ENCODE measurements around the gene AQP10. TPM values are rescaled to one million over a fixed set of nuclear protein-coding genes. Genes with fewer than 3 reads are reported as not detected.

The AQP10 gene
- total and polyA plus RNA-seq, 10 of the 15 experiments (the other 5 are each of a cell fraction or from before 2014, with no cell fraction given): not detected

- no peaks in the 10 kb centered on the region for H3K79me2 ChIP-seq (ENCODE audit: control insufficient read depth, insufficient read depth, low read length)
- no peak overlapping the region for H3K4me3 ChIP-seq
- H3K36me3 ChIP-seq (ENCODE audit: control insufficient read depth in 2 of 2, insufficient read depth in 2 of 2, low read length in 1 of 2): peaks cover 0 to 11% of the 10 kb centered on the region in 2 experiments; a peak in 3 of 4 replicates
- ChIA-PET SMC1A (ENCODE audit: uncharacterized antibody, unreplicated experiment) (interaction anchor here (0.6 to 3.0 kb wide), 29 partner anchors 9 to 508 kb away, joined by 3 to 39 read pairs (median 4); partner anchors contain the start of genes ATP8B2 and HAX1), POLR2A (interaction anchor here (0.6 to 1.6 kb wide), 5 partner anchors 10 to 154 kb away, joined by 3 to 5 read pairs (median 3); partner anchors contain the start of gene HAX1), CTCF (interaction anchor here (0.6 to 5.8 kb wide), 76 partner anchors 9 to 1428 kb away, joined by 3 to 104 read pairs (median 4); partner anchors contain the start of genes AQP10, ATP8B2, HAX1 and PMVK), RAD21 (ENCODE audit: unreplicated experiment) (interaction anchor here (0.7 to 5.0 kb wide), 23 partner anchors 9 to 212 kb away, joined by 3 to 43 read pairs (median 5); partner anchors contain the start of genes ATP8B2 and UBAP2L)
- no peak overlapping the region for H3K9ac ChIP-seq (ENCODE audit: control insufficient read depth, insufficient read depth, low read length)
- in situ Hi-C loops (cut with MboI) (loop anchor here (10.0 kb wide), 1 partner anchor 150 kb away; no protein-coding TSS in a partner anchor), intact Hi-C loops (cut with micrococcal nuclease; ENCODE audit: unreplicated experiment) (loop anchor here (1.0 to 5.0 kb wide), 5 partner anchors 57 to 213 kb away; partner anchors contain the start of gene HAX1)
- H3K4me1 ChIP-seq (ENCODE audit: control insufficient read depth, insufficient read depth, low read length): no peaks in the 10 kb centered on the region
- no peak for FAIRE-seq
- no peaks in the 10 kb centered on the region for H3K27me3 ChIP-seq (replicated peaks in 1 of 2; ENCODE audit: control insufficient read depth in 2 of 2, insufficient read depth in 2 of 2, low read length in 1 of 2)
- H2AFZ ChIP-seq (ENCODE audit: control insufficient read depth, low read depth, low read length): no peak overlapping the region
- H3K9me3 ChIP-seq (replicated peaks; ENCODE audit: control insufficient read depth, insufficient read depth, low read length): no peaks in the 10 kb centered on the region
- no peak overlapping the region for H3K27ac ChIP-seq (ENCODE audit: control insufficient read depth, insufficient read depth)
- ATAC-seq: no peak
- DNase-seq (ENCODE audit: low read depth, low spot score): no peak
- no peaks in the 10 kb centered on the region for H4K20me1 ChIP-seq (ENCODE audit: control insufficient read depth, insufficient read depth)
- BruUV-seq (replicated peaks): no TSS peak
- no peak overlapping the region for H3K4me2 ChIP-seq (ENCODE audit: control insufficient read depth, insufficient read depth)
- WGBS (ENCODE audit: insufficient coverage, insufficient replicate concordance, low lambda C conversion rate, missing lambda C conversion rate): 84% methylated on average over 13 of the region's 13 CpGs
- TF ChIP-seq TCF3 (IDR thresholded peaks at IDR 0.05; ENCODE audit: borderline replicate concordance, insufficient read depth, low read depth, low read length): no peak
- TF ChIP-seq, protein P1, sequence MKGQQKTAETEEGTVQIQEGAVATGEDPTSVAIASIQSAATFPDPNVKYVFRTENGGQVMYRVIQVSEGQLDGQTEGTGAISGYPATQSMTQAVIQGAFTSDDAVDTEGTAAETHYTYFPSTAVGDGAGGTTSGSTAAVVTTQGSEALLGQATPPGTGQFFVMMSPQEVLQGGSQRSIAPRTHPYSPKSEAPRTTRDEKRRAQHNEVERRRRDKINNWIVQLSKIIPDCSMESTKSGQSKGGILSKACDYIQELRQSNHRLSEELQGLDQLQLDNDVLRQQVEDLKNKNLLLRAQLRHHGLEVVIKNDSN (IDR thresholded peaks at IDR 0.05; ENCODE audit: borderline replicate concordance, extremely low read length, insufficient read depth, low read depth, low read length): no peak
- TF ChIP-seq IKZF1 (conservative IDR thresholded peaks at IDR 0.05): no peak
- no peak for TF ChIP-seq MTA2 (IDR thresholded peaks at IDR 0.05; ENCODE audit: low read depth)
- no peak for TF ChIP-seq PAX5 (IDR thresholded peaks at IDR 0.05; ENCODE audit: borderline replicate concordance, low read depth, low read length)
- TF ChIP-seq FOXM1 (IDR thresholded peaks at IDR 0.05; ENCODE audit: low read depth, low read length): no peak
- no peak for TF ChIP-seq FOS (IDR thresholded peaks at IDR 0.05; ENCODE audit: borderline replicate concordance, extremely low read depth, insufficient read length)
- no peak for TF ChIP-seq SMARCA5 (IDR thresholded peaks at IDR 0.05)
- TF ChIP-seq DPF2 (IDR thresholded peaks at IDR 0.05): no peak
- TF ChIP-seq SMAD1 (IDR thresholded peaks at IDR 0.05; ENCODE audit: low read depth, partially characterized antibody): no peak
- no peak for TF ChIP-seq GATAD2B (conservative IDR thresholded peaks at IDR 0.05; ENCODE audit: low read depth)
- no peak for TF ChIP-seq BACH1 (IDR thresholded peaks at IDR 0.05; ENCODE audit: borderline replicate concordance)
- no peak for TF ChIP-seq CUX1 (IDR thresholded peaks at IDR 0.05; ENCODE audit: insufficient replicate concordance, low read depth, low read length)
- TF ChIP-seq, protein P2, sequence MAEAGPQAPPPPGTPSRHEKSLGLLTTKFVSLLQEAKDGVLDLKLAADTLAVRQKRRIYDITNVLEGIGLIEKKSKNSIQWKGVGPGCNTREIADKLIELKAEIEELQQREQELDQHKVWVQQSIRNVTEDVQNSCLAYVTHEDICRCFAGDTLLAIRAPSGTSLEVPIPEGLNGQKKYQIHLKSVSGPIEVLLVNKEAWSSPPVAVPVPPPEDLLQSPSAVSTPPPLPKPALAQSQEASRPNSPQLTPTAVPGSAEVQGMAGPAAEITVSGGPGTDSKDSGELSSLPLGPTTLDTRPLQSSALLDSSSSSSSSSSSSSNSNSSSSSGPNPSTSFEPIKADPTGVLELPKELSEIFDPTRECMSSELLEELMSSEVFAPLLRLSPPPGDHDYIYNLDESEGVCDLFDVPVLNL (IDR thresholded peaks at IDR 0.05; ENCODE audit: low read depth, low read length): no peak
- no peak for TF ChIP-seq ASH2L (IDR thresholded peaks at IDR 0.05; ENCODE audit: borderline replicate concordance, low read depth)
Observed at GRCh38 chr1:154334079-154335024, 13.5 kb downstream of the AQP10 start.

All from GM12878 (cell line).